HTERT RPE-1 (cell line): ENCODE results near the gene PRF1.

ENCODE experiments used
- in situ Hi-C: fragments of 300-500 bp; cut with MboI; formaldehyde crosslinking; loops from 4 replicates; pipeline ENCODE4 v1.14.3; 2020; ENCODE audit warnings: low sequenced_read_pairs

Gene PRF1

DNA sequence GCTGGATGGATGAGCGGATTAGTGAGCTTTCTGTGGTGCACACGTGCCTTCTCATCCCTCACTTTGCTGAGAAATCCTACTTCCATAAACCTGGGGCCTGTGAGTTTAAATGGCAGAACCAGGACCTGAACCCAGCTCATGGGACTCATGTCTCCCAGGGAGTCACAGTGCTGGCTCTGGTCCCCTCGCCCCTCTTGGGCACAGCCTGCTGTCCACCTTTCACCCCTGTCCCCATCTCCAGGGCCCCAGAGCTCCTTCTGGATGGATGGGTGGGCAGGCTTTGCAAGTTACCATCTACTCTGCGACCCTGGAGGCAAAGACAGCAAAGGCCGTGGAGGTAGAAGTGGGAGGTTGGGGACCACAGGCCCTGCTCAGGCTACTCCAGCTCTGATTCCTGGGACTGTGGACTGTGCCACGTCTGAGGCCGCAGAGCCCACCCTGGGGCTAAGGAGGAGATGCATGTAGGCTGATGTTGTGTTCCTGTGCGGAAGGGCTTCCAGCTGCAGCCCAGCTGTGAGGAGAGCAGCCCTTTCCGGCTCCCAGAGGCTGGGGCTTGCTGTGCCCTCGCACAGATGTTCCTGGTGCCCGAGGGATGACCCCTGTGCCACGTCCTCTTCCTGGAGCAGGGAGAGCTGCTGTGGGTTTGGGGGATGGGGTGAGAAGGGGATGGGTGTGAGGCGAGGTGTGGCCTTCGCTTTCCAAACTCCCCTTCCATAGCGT lies 40.3 kb downstream of the PRF1 start:
- in situ Hi-C loops: loop anchor here (25.0 kb wide), 1 partner anchor 175 kb away; no protein-coding TSS in a partner anchor

- in situ Hi-C loops: loop anchor here (25.0 kb wide), 1 partner anchor 176 kb away; no protein-coding TSS in a partner anchor
These were observed 41.0 kb downstream of the PRF1 start for GRCh38 chr10:70561558-70561957.

DNA sequence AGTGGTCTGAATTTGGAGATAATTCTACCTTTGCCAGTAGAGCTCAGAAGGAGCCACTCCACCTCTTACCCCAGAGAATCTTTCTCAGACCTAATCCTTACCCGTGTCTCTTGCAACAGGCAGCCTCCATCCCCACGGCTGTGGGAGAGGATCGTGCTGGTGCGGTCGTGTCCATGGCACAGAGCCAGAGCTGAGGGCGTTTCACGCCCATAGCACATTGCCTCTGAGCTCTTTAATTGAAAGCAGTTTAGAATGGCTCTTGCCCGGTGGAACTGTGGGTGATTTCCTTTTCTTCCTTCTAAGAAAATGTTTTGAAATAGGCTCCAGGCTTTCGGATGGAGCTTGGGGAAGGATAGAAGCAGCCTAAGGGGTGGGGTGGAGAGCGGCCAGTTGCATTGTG lies 41.5 kb downstream of the PRF1 start:
- in situ Hi-C loops: loop anchor here (25.0 kb wide), 1 partner anchor 176 kb away; no protein-coding TSS in a partner anchor

DNA sequence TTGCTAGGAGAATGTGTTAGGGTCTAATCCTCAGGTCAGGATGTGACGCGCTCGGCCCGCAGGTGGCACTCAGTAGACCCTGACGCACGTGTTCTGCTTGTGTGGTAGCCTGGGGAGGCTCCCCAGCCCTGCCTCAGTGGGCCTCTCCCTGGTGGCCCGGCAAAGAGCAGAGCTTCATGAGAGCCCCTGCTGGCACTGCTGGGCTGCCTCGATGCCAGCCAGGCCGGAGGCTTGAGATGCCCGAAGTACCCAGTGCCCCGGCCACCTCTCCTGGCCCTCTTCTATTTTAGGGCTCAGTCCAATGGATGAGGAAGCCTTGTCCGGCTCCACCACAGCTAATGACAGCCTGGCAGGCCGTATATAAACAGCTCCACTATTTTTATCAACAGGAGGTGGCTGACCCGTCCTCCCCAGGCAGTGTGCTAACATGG lies 42.0 kb downstream of the PRF1 start:
- in situ Hi-C loops: loop anchor here (25.0 kb wide), 1 partner anchor 177 kb away; no protein-coding TSS in a partner anchor

DNA sequence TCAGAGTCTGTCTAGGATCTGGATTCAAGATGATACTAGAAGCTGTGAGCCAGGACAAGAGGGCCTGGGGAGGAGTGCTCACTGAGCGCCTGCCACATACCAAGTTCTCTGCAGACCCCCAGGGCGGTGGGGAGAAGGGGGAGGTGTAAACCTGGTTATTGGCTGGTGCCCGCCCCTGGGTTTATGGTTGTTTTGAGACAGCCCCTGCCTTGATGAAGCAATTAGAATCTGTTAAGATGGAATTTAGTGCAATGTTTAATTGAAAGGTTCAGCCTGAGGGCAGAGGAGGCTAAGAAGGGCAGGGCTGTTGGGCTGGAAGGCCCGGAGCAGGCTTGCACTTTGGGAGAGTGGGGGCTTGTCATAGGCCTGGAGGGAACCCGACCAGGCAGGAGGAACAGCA lies 42.7 kb downstream of the PRF1 start:
- in situ Hi-C loops: loop anchor here (25.0 kb wide), 1 partner anchor 177 kb away; no protein-coding TSS in a partner anchor

GRCh38 chr10:70558871-70559810 lies 43.4 kb downstream of the PRF1 start:
- in situ Hi-C loops: loop anchor here (25.0 kb wide), 1 partner anchor 178 kb away; no protein-coding TSS in a partner anchor

- in situ Hi-C loops: loop anchor here (25.0 kb wide), 1 partner anchor 179 kb away; no protein-coding TSS in a partner anchor
These were observed 44.2 kb downstream of the PRF1 start for GRCh38 chr10:70558295-70558694.

GRCh38 chr10:70557876-70558275 lies 44.7 kb downstream of the PRF1 start:
- in situ Hi-C loops: loop anchor here (25.0 kb wide), 1 partner anchor 179 kb away; no protein-coding TSS in a partner anchor

DNA sequence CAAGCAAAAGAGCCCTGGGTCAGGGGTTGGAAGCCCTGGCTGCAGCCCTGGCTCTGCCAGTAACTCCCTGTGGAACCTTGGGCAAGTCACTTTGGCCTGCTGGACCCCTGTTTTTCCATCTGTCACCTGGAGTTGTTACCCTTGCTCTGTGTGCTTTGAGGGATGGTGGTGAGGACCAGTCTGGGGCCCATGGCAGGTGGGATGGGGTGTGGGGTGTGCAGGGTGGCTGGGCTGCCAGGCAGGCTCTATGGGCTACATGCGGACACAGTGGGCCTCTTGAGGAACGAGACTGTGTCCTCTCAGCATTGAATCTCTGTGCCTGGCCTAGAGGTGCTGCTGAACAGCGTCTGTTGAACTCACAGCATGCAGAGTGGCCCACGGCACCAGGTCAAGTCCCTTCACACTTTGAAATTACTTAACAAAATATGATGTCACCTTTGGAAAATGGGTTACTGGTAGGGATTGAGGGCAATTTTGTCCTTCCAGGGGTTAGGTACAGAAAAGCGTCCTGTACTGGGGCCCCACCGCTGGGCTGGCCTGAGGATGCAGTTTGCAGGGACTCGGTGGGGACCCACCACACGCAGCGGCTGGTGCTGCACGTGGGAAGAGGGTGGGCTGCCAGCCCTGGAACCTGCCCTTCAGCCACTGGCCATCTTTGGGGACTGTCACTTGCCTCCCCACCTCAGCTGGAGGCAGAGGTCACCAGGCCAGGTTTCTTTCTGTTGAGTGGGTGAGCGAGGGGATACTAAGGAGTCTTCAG lies 45.3 kb downstream of the PRF1 start:
- in situ Hi-C loops: loop anchor here (25.0 kb wide), 1 partner anchor 180 kb away; no protein-coding TSS in a partner anchor

DNA sequence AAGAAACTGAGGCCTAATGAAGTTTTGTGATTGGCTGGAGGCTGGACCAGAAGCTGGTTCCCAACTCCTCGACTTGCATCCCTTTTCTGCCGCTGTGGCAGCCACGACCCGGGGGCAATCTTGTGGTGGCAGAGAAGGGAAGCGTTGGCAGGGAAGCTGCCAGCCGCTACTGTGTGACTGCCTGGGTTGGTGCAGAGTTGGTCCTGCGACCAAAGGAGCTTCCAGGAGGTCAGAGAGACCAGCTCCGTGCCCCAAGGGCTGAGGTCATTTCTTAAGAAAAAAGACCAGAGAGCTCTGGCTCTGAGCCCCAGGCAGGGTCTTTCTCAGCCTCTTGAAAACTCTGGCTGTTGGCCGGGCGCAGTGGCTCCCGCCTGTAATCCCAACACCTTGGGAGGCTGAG lies 47.2 kb downstream of the PRF1 start:
- in situ Hi-C loops: loop anchor here (25.0 kb wide), 1 partner anchor 182 kb away; no protein-coding TSS in a partner anchor

- in situ Hi-C loops: loop anchor here (25.0 kb wide), 1 partner anchor 185 kb away; no protein-coding TSS in a partner anchor
These were observed 50.0 kb downstream of the PRF1 start for GRCh38 chr10:70552586-70552985.

DNA sequence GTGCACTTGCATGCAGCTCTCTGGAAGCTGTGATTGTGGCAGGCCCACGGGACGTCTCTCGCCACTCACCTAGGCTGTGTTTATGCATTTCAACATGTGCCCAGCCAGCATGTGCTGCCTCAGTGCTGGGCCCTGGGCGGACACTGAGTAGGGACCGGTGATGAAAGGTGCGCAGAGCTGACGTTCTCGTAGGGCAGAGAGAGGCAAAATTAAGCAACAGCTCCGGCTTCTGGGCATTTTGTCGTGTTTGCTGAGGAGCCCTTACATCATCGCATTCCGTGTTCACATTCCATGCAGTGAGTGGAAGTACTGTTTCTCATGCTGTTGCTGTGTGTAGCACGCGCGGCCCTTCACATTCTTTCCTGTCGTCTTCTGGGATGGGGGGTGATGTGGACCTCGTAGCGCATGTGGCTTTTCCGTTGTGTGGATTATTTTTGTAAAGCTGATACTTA lies 50.5 kb downstream of the PRF1 start:
- in situ Hi-C loops: loop anchor here (25.0 kb wide), 1 partner anchor 185 kb away; no protein-coding TSS in a partner anchor

- in situ Hi-C loops: loop anchor here (25.0 kb wide), 1 partner anchor 186 kb away; no protein-coding TSS in a partner anchor
These were observed 51.1 kb downstream of the PRF1 start for GRCh38 chr10:70551466-70551865.

DNA sequence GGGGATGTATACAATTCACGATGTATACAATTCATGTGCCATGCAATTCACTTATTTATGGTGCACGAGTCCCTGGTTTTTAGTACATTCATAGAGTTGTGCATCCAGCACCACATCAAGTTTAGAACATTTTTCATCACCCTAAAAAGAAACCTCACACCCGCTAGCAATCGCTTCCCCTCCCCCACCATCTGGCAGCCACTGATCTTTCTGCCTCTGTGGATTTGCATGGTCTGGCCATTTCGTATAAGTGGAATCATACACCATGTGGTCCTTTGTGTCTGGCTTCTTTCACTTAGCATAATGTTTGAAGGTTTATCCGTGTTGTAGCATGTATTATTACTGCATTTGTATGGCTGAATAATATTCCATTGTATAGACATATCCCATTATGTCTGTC lies 52.1 kb downstream of the PRF1 start:
- in situ Hi-C loops: loop anchor here (25.0 kb wide), 1 partner anchor 187 kb away; no protein-coding TSS in a partner anchor

DNA sequence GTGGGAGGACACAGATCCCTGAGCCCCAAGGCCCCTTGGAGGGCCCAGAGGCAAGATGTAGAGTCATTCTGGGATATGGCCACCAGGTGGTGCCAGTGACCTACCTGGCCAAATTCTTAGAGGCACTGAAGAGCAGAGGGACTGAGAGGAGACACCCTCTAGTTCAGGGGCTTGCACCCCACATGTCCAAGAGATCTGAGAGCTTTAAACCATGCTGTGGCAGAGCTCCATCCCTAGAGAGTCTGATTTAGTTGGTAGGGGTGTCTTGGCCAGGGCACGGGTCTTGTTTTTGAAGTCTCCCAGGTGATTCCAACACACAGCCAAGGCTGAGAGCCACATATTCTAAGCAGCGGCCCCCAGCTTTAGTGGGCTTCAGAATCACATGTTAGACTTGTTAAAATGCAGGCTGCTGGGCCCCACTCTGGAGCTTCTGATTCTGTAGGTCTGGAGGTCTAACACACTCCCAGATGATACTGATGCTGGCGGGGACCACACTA lies 52.5 kb downstream of the PRF1 start:
- in situ Hi-C loops: loop anchor here (25.0 kb wide), 1 partner anchor 187 kb away; no protein-coding TSS in a partner anchor

GRCh38 chr10:70549351-70549961 lies 53.1 kb downstream of the PRF1 start:
- in situ Hi-C loops: no loop called here
